HG03045 (cell line): ENCODE results near the gene ALPP.
"Not testable (repeated sequence)": the region's sequence is repeated elsewhere in the genome, so short reads cannot be mapped to it uniquely, and the experiment has no call there.

Source experiments
- ATAC-seq: cut with Tn5 transposase; IDR thresholded peaks from one replicate; pipeline ENCODE4 v1.9.1; 2021; ENCODE audit warnings: mild to moderate bottlenecking, moderate library complexity; ENCODE audit not compliant: unreplicated experiment

The ALPP gene

DNA sequence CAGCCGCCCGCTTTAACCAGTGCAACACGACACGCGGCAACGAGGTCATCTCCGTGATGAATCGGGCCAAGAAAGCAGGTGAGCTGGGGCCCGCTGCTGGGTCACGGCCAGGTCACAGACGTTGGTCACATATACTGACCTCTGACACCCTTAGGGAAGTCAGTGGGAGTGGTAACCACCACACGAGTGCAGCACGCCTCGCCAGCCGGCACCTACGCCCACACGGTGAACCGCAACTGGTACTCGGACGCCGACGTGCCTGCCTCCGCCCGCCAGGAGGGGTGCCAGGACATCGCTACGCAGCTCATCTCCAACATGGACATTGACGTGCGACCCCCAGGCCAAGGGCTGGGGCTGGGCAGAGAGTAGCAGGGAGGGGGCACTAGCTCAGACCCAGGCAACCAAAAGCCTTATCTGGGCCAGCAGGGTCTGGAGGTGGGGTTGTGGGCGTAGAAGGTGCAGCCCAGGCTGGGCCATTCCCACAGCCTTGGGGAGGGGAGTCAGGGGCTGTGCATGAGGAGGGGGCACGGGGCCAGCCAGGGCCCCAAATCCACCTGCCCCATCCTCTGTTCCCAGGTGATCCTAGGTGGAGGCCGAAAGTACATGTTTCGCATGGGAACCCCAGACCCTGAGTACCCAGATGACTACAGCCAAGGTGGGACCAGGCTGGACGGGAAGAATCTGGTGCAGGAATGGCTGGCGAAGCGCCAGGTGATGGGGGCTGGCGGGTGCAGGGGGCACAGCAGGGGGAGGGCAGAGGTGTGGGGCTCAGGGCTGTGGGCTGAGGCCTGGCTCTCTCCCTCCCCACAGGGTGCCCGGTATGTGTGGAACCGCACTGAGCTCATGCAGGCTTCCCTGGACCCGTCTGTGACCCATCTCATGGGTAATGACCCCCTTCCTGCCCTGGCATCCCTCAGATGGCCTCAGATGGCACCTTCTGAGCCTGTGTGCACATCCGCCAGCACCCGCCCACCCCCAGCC is 1.3 kb downstream of the ALPP start:
- not testable (repeated sequence) for ATAC-seq

GRCh38 chr2:232381204-232382031 is 2.9 kb downstream of the ALPP start:
- not testable (repeated sequence) for ATAC-seq

GRCh38 chr2:232382331-232383225 is 4.0 kb downstream of the ALPP start:
- ATAC-seq = no peak

GRCh38 chr2:232384466-232384865 is 5.9 kb downstream of the ALPP start:
- ATAC-seq = no peak

GRCh38 chr2:232385058-232385457 is 6.5 kb downstream of the ALPP start:
- not testable (repeated sequence) for ATAC-seq

GRCh38 chr2:232385660-232386489 is 7.3 kb downstream of the ALPP start:
- no peak for ATAC-seq

DNA sequence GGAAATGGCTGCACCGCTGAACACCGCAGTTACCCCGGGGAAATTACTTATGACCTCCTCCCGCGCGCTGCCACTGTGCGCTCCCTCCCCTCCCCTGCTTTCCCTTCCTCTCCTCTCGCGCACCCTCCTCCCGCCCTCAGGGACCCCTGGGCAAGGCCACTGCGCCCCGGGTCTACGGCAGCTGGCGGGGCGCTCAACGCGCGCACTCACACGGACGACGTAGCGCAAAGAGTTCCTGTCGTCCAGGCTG is 7.9 kb downstream of the ALPP start:
- no peak for ATAC-seq

GRCh38 chr2:232386740-232387450 is 8.3 kb downstream of the ALPP start:
- no peak for ATAC-seq

DNA sequence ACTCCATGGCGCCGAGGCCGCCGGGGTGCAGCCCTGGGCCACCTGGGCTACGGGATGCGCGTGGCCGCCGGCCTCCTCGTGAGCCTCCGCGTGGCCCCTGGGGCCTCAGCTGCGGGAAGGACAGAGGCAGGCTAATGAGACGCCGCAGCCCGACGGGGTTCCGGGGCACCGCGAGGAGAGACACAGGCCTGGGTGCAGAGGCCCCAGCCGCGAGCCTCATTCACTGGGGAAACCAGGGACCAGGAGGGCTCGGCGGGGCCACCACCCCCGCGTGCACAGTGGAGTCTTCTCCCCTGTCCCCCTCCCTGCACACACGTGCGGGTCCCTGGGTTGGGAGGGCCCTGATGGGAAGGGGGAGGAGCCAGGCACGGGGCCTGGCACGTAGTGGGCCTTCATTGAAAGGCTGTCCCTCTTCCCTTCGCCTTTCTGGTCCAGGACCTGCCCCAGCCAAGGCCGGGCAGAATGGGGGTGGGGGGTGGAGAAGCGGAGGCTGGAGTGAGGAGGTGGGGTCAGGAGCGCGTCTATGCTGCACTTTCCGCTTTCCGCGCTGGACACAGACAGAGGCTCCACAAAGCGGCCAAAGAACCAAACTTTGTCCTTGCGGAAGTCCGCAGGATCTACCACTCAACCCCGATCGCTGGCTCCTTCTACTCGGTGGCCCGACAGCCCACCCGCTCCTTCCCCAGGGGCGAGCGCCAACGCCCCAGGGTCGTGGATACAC is 9.1 kb downstream of the ALPP start:
- no peak for ATAC-seq

GRCh38 chr2:232388324-232388891 is 9.9 kb downstream of the ALPP start:
- ATAC-seq = no peak

DNA sequence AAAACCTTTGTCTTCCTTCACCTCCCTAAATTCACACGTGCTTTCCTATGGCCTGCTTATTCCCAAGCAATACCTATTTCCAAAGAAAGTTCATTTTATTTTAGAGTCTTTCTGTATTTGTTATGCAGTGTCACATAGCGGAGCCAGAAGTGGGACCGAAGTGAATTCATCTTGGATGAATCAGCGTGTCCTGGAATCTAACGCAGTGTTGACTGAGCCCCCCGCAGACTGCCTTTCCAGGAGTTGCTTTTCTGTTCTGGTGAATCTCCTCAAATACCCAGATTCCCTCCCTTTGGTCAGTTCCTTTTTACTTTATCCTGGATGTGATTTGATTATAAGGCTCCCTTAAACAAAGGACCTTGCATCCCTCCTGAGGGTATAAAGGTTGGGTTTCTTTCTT is 10.8 kb downstream of the ALPP start:
- ATAC-seq = no peak

DNA sequence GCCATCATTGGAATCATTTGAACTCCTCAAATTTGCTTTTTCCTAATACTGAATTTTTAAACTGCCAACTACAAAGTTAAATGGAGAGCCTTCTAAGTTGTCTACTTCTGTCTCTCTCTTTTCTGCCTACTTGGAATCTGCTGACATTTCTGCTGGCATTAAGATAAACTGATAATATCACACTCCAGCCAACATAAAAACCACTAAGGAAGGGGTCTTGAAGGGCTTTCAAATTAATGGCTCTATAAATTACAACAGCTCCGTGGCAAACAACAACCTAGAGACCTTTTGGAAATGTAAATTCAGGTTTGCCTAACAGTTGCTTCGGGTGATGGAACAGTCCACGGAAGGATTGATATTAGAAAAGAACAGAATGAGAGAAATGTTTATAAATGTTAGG is 12.1 kb downstream of the ALPP start:
- ATAC-seq = no peak

DNA sequence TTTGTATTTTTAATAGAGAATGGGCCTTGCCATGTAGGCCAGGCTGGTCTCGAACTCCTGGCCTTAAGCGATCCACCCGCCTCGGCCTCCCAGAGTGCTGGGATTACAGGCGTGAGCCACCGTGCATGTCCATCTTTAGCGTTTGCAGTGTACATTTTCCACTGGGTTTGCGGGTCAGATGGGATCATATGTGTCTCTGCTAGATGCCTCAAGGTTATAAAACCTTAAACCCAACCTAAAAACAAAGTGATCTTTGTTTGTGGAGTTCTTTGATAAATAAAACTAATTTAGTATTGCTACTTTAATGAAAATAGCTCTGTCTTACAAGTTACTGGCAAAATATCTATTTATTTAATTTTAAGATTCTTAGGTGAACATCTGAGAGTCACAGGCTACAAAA is 15.0 kb downstream of the ALPP start:
- ATAC-seq = no peak

- ATAC-seq = not testable (repeated sequence)
These were observed 15.9 kb downstream of the ALPP start for GRCh38 chr2:232394431-232394830.

- ATAC-seq = no peak
These were observed 17.0 kb downstream of the ALPP start for GRCh38 chr2:232395586-232395985.

DNA sequence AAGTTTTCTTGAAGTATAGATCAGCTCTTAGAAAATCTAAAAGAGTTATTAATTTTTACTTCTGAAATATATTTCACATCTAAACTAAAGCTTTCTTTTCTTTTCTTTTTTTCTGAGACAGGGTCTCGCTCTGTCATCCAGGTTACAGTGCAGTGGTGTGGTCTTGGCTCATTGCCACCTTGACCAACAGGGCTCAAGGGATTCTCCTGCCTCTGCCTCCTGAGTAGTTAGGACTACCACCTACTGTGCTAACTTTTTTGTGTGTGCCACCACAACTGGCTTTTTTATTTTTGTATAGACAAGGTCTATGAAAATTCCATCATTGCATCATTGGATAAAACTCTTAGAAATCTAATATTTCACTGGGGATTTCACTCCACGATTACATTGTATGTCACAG is 18.1 kb downstream of the ALPP start:
- ATAC-seq = no peak

DNA sequence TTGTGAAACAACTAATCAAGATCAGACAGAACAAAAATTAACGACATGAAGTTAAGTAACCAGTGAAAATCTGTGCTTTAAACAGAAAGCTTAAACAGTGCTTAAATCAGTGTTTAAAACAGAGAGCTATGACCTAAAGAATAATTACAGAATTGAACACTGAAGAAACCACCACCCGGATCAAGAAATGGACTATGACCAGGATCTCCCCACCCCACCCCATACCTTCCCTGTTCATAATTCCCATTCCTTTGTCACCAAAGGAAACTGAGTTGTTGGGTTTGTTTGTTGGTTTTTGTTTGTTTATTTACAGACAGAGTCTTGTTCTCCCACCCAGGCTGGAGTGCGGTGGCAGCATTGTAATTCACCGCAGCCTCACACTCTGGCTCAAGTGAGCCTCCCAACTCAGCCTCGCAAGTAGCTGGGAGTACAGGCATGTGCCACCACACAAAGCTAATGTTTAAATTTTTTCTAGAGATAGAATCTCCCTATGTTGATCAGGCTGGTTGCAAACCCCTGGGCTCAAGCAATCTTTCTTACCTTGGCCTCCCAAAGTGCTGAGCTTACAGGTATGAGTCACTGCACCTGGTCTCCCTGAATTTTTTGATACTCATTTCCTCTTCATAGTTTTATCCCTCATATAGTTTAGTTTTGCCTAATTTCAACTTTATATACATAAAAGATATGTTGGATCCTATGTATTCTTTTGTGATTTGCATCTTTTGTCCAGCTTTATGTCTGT is 19.9 kb downstream of the ALPP start:
- ATAC-seq = no peak
